Heart left ventricle (tissue), 16 donors: Measurements from ENCODE around the gene NENF. TPM values are rescaled to one million over a fixed set of nuclear protein-coding genes. Genes with fewer than 3 reads are reported as not detected.

Experiments
- ATAC-seq, 4 donors: fragments of 200-7000 bp; cut with Tn5 transposase; one replicate each; pipeline ENCODE4 v1.9.1; 2020 to 2022; ENCODE audit warnings: moderate library complexity in 4 of 4, mild to moderate bottlenecking in 3 of 4, moderate number of reproducible peaks in 1 of 4
- DNase-seq, 5 donors: peaks; one replicate each; pipeline ENCODE4 v3.0.0-alpha.2; 2020
- H3K27ac ChIP-seq, 12 donors: fragments of 200-600 bp; sonication (generic) in 4 of 12; one replicate each; pipeline versions ENCODE4 v1.5.0 to v1.8.0; 2016 to 2022; ENCODE audit warnings: mild to moderate bottlenecking in 2 of 12
- H3K27me3 ChIP-seq, 9 donors: fragments of 200-600 bp; sonication (generic) in 2 of 9; one replicate each; pipeline versions ENCODE4 v1.5.1 to v1.8.0; 2016 to 2022; ENCODE audit warnings: mild to moderate bottlenecking in 3 of 9
- H3K36me3 ChIP-seq, 9 donors: fragments of 200-600 bp; sonication (generic) in 2 of 9; one replicate each; pipeline versions ENCODE4 v1.5.0 to v1.8.0; 2018 to 2022; ENCODE audit warnings: mild to moderate bottlenecking in 2 of 9
- H3K4me1 ChIP-seq, 12 donors: fragments of 200-600 bp; sonication (generic) in 4 of 12; one replicate each; pipeline versions ENCODE4 v1.5.0 to v1.8.0; 2016 to 2022; ENCODE audit warnings: mild to moderate bottlenecking in 3 of 12
- H3K4me3 ChIP-seq, 12 donors: fragments of 200-600 bp; sonication (generic) in 4 of 12; one replicate each; pipeline versions ENCODE4 v1.5.0 to v1.8.0; 2017 to 2022; ENCODE audit warnings: mild to moderate bottlenecking in 9 of 12, moderate library complexity in 4 of 12
- H3K9me3 ChIP-seq, 12 donors: fragments of 200-600 bp; sonication (generic) in 4 of 12; one replicate each; pipeline versions ENCODE4 v1.5.0 to v1.8.0; 2016 to 2022; ENCODE audit warnings: mild to moderate bottlenecking in 1 of 12
- CTCF ChIP-seq, 12 donors: fragments of 200-600 bp; sonication (generic) in 4 of 12; IDR thresholded peaks; one replicate each; pipeline versions ENCODE4 v1.5.0 to v1.8.0; 2018 to 2022; ENCODE audit warnings: antibody characterized with exemption in 12 of 12, mild to moderate bottlenecking in 5 of 12
- POLR2A ChIP-seq, 2 donors: fragments of 450-650 bp; IDR thresholded peaks; one replicate each; pipeline ENCODE4 v1.6.1; 2017; ENCODE audit warnings: antibody characterized with exemption in 2 of 2, mild to moderate bottlenecking in 2 of 2, moderate library complexity in 2 of 2
- whole genome bisulfite sequencing, 4 donors: extraction: QIAGEN DNeasy Blood & Tissue Kit in 2 of 4; methylation state at CpG; one replicate each; pipeline versions ENCODE4 v1.1.5 to v1.1.7; 2013 to 2018; 5-methylcytosine and 5-hydroxymethylcytosine counted together
- intact Hi-C, 10 donors: fragments of 100-400 bp; cut with DNase I; formaldehyde crosslinking; loops; one replicate each; pipeline versions ENCODE4 v1.11.1 to v1.14.2; 2022
- polyA plus RNA-seq, 2 donors: library from polyadenylated mRNA; stranded (reverse); fragments of 200-250 nt; gene quantifications; one replicate each; pipeline ENCODE4 v1.2.3, GENCODE V29; 2013
- total RNA-seq, 9 donors: library from RNA; depleted of rRNA in 2 of 9; stranded (reverse); fragments of >200 nt in 2 of 9; fragmentation: NEBNext Ultra II Directional in 3 of 9; extraction: Animal tissue kit (Norgen Biotek cat#: 25700) in 3 of 9; gene quantifications; one replicate each; pipeline versions ENCODE4 v1.1.0 to v1.2.4, GENCODE V29; 2016 to 2023
- donor health status: ischemic (EF 13 %, LVEDD 7.1; RV severe dilation, severe dysfunction).
- donor health status: healthy with polysubstance abuse.
- donor health status: DM: no; HTN: yes; CAD: no.
- donor health status: DM: no; HTN: no; CAD: no.
- donor health status: ischemic (EF 25% LVEDD 6.9; RV normal size, moderate dysfunction).
- donor health status: ischemic (EF 25% LVEDD 5.7; RV mildly dilated, moderate dysfunction).
- donor health status: healthy.
- donor health status: DM: yes; HTN: yes; CAD: no.
- donor health status: ischemic (EF 35%, LVEDD 5.7; RV mildly dilated, moderate dysfunction).
- donor health status: nonischemic (EF 11% LVEDD 7.7; RV severe dilation, severe dysfunction).
- donor health status: DM: yes; HTN: yes; CAD: no.
- donor health status: PGD.
- donor health status: ischemic (EF 29% LVEDD 5.4; RV normal size, mild dysfunction).
- donor health status: nonischemic (EF 23%, LVEDD 6.1; RV moderate dilation, normal function).

The NENF gene
- total and polyA plus RNA-seq, 11 donors: 69.8 to 174 (median 105) TPM

DNA sequence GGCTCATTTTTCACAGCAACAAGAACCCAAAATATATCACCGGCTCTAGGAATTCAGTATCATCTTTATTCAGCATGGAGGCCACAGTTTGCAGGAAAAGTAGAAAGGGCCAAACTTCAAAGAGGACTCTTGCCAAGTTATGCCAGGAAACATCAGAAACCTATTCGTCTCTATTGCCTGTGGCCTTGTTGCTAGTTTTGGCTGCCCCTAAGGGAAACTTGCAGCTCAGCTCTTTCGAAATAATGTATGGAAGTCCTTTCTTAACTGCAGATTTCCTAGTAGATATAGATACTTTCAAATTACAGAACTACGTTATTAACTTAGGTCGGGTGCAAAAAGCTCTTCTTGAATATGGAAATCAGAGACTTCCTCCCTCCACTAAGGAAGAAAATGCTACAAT, 4.2 kb upstream of the NENF start:
- 65 to 71% (median 68%) methylated on average over 5 of the region's 5 CpGs for WGBS, 4 donors
- no peak for DNase-seq
- Histone ChIP-seq H3K4me1 (peaks cover 0 to 21% (median 12%) of the 10 kb centered on the region in 12 donors), H3K4me3 (no peak overlapping the region), H3K9me3 (no peaks in the 10 kb centered on the region), H3K27ac (no peak overlapping the region), H3K36me3 (no peaks in the 10 kb centered on the region), H3K27me3 (no peaks in the 10 kb centered on the region)
- no peak for ATAC-seq
- TF ChIP-seq POLR2A (IDR thresholded peaks at IDR 0.05) (no peak), CTCF (IDR thresholded peaks at IDR 0.05) (no peak)
- intact Hi-C loops: no loop called here

DNA sequence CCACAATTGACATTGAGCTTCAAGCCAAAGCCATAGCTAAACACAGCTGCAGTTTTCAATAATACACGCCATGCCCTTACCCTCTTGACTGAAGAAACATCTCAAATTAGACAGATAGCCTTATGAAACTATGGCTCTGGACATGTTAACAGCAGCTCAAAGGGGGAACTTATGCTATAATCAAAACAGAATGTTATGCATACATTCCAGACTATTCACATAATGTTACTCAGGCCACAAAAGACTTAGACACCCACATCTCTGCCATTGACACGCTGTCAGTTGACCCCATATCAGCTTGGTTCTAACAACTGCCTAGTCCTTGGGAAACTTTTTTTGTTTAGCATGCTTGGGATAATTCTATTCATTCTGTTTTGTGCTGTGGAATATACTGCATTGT, 2.3 kb upstream of the NENF start:
- Histone ChIP-seq H3K4me1 (peaks cover 0 to 30% (median 18%) of the 10 kb centered on the region in 12 donors), H3K36me3 (peaks cover 0 to 3% (median 0%) of the 10 kb centered on the region in 9 donors), H3K27ac (peak overlapping the region in 1 of 12 donors; percentile 44), H3K9me3 (no peaks in the 10 kb centered on the region), H3K27me3 (no peaks in the 10 kb centered on the region), H3K4me3 (no peak overlapping the region)
- DNase-seq (no peak), ATAC-seq (no peak)
- intact Hi-C loops: no loop called here
- TF ChIP-seq CTCF (IDR thresholded peaks at IDR 0.05): no peak
- no peak for TF ChIP-seq POLR2A (IDR thresholded peaks at IDR 0.05)
- 85 to 98% (median 87%) methylated on average over 2 of the region's 2 CpGs for WGBS, 4 donors

GRCh38 chr1:212430955-212431394, 1.7 kb upstream of the NENF start:
- no peaks in the 10 kb centered on the region for H3K27me3 ChIP-seq
- H3K4me1 ChIP-seq: peaks cover 0 to 30% (median 18%) of the 10 kb centered on the region in 12 donors
- TF ChIP-seq CTCF (IDR thresholded peaks at IDR 0.05): no peak
- no peak for TF ChIP-seq POLR2A (IDR thresholded peaks at IDR 0.05)
- H3K9me3 ChIP-seq: no peaks in the 10 kb centered on the region
- intact Hi-C loops: no loop called here
- WGBS, 4 donors: 70 to 82% (median 74%) methylated on average over 3 of the region's 3 CpGs
- H3K36me3 ChIP-seq: peaks cover 0 to 3% (median 0%) of the 10 kb centered on the region in 9 donors
- no peak overlapping the region for H3K4me3 ChIP-seq
- H3K27ac ChIP-seq: peak overlapping the region in 2 of 12 donors; percentile 14 to 44
- DNase-seq: no peak
- ATAC-seq: no peak

DNA sequence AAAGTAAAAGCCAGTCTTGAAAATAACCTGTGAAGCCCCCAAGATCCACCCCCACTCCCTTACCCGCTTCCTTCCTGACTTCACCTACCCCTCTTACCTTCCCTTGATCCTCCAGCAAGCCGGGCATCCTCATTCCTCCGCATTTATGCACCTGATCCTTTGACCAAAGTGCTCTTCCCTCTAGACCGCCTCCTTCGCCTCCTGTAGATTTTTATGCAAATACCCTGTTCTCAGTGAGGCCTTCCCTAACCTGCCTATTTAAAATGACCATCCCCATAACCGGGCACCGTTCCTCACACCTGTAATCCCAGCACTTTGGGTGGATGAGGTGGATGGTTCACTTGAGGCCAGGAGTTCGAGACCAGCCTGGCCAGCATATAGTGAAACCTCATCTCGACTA, 1.1 kb upstream of the NENF start:
- no peaks in the 10 kb centered on the region for H3K9me3 ChIP-seq
- ATAC-seq (no peak), DNase-seq (no peak)
- intact Hi-C loops: no loop called here
- WGBS, 4 donors: 92 to 97% (median 95%) methylated on average over 9 of the region's 9 CpGs
- H3K27me3 ChIP-seq: no peaks in the 10 kb centered on the region
- H3K36me3 ChIP-seq: peaks cover 0 to 3% (median 0%) of the 10 kb centered on the region in 9 donors
- no peak for TF ChIP-seq CTCF (IDR thresholded peaks at IDR 0.05)
- no peak for TF ChIP-seq POLR2A (IDR thresholded peaks at IDR 0.05)
- peaks cover 0 to 30% (median 18%) of the 10 kb centered on the region in 12 donors for H3K4me1 ChIP-seq
- peak overlapping the region in 3 of 12 donors; percentile 14 to 85 (median 44) for H3K27ac ChIP-seq
- H3K4me3 ChIP-seq: peak overlapping the region in 1 of 12 donors; percentile 91
